ENCODE results near the gene SDK1.

DNA sequence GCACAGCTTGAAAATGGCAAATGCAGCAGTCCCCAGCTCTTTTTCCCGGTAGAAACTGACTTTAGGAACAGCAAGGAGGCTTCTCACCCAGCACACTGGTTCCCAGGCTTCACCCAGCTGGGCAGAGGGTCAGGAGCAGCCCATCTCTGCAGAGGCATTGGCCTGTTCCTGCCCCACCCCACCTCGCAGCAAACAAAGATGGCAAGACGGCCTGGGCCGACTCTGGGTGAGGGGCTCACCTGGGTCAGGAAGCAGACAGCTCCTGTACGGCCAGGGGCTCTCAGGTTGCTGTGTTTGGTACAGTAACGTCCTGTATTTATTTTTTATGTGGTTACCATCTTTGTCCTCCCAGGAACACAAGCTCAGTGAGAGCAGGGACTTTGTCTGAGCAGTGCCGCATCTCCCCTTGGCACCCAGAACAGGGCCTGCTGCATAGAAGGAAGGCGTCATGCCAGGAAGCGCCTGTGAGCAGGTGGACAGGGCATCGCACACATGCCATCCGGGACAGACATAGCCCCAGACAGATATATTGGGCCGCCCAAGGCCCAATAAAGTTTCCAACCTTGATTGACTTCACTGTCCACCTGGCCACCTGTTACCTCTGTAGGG is 796.1 kb downstream of the SDK1 start:
- TF ChIP-seq, protein P1, sequence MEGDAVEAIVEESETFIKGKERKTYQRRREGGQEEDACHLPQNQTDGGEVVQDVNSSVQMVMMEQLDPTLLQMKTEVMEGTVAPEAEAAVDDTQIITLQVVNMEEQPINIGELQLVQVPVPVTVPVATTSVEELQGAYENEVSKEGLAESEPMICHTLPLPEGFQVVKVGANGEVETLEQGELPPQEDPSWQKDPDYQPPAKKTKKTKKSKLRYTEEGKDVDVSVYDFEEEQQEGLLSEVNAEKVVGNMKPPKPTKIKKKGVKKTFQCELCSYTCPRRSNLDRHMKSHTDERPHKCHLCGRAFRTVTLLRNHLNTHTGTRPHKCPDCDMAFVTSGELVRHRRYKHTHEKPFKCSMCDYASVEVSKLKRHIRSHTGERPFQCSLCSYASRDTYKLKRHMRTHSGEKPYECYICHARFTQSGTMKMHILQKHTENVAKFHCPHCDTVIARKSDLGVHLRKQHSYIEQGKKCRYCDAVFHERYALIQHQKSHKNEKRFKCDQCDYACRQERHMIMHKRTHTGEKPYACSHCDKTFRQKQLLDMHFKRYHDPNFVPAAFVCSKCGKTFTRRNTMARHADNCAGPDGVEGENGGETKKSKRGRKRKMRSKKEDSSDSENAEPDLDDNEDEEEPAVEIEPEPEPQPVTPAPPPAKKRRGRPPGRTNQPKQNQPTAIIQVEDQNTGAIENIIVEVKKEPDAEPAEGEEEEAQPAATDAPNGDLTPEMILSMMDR (IDR thresholded peaks at IDR 0.05) = no peak
- TF ChIP-seq, protein P2, sequence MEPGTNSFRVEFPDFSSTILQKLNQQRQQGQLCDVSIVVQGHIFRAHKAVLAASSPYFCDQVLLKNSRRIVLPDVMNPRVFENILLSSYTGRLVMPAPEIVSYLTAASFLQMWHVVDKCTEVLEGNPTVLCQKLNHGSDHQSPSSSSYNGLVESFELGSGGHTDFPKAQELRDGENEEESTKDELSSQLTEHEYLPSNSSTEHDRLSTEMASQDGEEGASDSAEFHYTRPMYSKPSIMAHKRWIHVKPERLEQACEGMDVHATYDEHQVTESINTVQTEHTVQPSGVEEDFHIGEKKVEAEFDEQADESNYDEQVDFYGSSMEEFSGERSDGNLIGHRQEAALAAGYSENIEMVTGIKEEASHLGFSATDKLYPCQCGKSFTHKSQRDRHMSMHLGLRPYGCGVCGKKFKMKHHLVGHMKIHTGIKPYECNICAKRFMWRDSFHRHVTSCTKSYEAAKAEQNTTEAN (CRISPR knock-in tag; IDR thresholded peaks at IDR 0.05) = no peak
- TF ChIP-seq ZBTB21 (CRISPR knock-in tag; IDR thresholded peaks at IDR 0.05; ENCODE audit: borderline replicate concordance) (no peak), SP1 (CRISPR knock-in tag; conservative IDR thresholded peaks at IDR 0.05) (no peak), ESRRA (CRISPR knock-in tag; IDR thresholded peaks at IDR 0.05; ENCODE audit: borderline replicate concordance) (no peak), FOXJ3 (CRISPR knock-in tag; IDR thresholded peaks at IDR 0.05; ENCODE audit: borderline replicate concordance) (no peak), OVOL2 (CRISPR knock-in tag; IDR thresholded peaks at IDR 0.05; ENCODE audit: borderline replicate concordance) (no peak), NR1H2 (CRISPR knock-in tag; IDR thresholded peaks at IDR 0.05) (no peak), NFATC4 (CRISPR knock-in tag; IDR thresholded peaks at IDR 0.05) (no peak)
- TF ChIP-seq, protein P3, sequence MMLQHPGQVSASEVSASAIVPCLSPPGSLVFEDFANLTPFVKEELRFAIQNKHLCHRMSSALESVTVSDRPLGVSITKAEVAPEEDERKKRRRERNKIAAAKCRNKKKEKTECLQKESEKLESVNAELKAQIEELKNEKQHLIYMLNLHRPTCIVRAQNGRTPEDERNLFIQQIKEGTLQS (CRISPR knock-in tag; conservative IDR thresholded peaks at IDR 0.05) = no peak
- TF ChIP-seq, protein P4, sequence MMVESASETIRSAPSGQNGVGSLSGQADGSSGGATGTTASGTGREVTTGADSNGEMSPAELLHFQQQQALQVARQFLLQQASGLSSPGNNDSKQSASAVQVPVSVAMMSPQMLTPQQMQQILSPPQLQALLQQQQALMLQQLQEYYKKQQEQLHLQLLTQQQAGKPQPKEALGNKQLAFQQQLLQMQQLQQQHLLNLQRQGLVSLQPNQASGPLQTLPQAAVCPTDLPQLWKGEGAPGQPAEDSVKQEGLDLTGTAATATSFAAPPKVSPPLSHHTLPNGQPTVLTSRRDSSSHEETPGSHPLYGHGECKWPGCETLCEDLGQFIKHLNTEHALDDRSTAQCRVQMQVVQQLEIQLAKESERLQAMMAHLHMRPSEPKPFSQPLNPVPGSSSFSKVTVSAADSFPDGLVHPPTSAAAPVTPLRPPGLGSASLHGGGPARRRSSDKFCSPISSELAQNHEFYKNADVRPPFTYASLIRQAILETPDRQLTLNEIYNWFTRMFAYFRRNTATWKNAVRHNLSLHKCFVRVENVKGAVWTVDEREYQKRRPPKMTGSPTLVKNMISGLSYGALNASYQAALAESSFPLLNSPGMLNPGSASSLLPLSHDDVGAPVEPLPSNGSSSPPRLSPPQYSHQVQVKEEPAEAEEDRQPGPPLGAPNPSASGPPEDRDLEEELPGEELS (CRISPR knock-in tag; IDR thresholded peaks at IDR 0.05) = no peak
- TF ChIP-seq, protein P5, sequence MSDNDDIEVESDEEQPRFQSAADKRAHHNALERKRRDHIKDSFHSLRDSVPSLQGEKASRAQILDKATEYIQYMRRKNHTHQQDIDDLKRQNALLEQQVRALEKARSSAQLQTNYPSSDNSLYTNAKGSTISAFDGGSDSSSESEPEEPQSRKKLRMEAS (CRISPR knock-in tag; IDR thresholded peaks at IDR 0.05) = no peak
- TF ChIP-seq, protein P6, sequence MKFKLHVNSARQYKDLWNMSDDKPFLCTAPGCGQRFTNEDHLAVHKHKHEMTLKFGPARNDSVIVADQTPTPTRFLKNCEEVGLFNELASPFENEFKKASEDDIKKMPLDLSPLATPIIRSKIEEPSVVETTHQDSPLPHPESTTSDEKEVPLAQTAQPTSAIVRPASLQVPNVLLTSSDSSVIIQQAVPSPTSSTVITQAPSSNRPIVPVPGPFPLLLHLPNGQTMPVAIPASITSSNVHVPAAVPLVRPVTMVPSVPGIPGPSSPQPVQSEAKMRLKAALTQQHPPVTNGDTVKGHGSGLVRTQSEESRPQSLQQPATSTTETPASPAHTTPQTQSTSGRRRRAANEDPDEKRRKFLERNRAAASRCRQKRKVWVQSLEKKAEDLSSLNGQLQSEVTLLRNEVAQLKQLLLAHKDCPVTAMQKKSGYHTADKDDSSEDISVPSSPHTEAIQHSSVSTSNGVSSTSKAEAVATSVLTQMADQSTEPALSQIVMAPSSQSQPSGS (CRISPR knock-in tag; IDR thresholded peaks at IDR 0.05; ENCODE audit: borderline replicate concordance, low read depth) = no peak

Data from WTC11 (cell line).